BJ (cell line): Measurements from ENCODE around the gene GPR75. TPM values are rescaled to one million over a fixed set of nuclear protein-coding genes. Genes with fewer than 3 reads are reported as not detected.
"Not testable (repeated sequence)": the region's sequence is repeated elsewhere in the genome, so short reads cannot be mapped to it uniquely, and the experiment has no call there.

Experiments
- CTCF ChIA-PET: fragments of 350-600 bp; formaldehyde crosslinking; extraction: SDS; loops from one replicate; lab custom pipeline; 2021; ENCODE audit warnings: antibody characterized with exemption, inconsistent platforms; lab: Yijun Ruan, JAX
- POLR2A ChIA-PET: fragments of 300-600 bp; sonication (Branson Sonifier 250); formaldehyde crosslinking; extraction: SDS; loops from one replicate; lab custom pipeline; 2021; ENCODE audit warnings: antibody characterized with exemption; lab: Charles Lee
- DNase-seq: peaks from one replicate; pipeline ENCODE4 v3.0.0-alpha.2; 2011; ENCODE audit warnings: low read depth
- H3K27me3 ChIP-seq: 2 replicates; pipeline ENCODE4 v1.6.0; 2011; ENCODE audit warnings: low read length; ENCODE audit not compliant: control insufficient read depth, insufficient read depth
- H3K36me3 ChIP-seq: 2 replicates; pipeline ENCODE4 v1.5.1; 2011; ENCODE audit warnings: low read length; ENCODE audit not compliant: control insufficient read depth, insufficient read depth
- H3K4me3 ChIP-seq: 2 replicates; pipeline ENCODE4 v1.5.1; 2011; ENCODE audit warnings: low read depth, mild to moderate bottlenecking, control low read depth, low read length
- CTCF ChIP-seq: IDR thresholded peaks from 2 replicates; pipeline ENCODE4 v1.5.1; 2011; ENCODE audit warnings: low read depth, mild to moderate bottlenecking, control low read depth, inconsistent platforms, low read length, moderate library complexity; ENCODE audit not compliant: insufficient read depth
- polyA plus RNA-seq: library from polyadenylated mRNA; depleted of rRNA; stranded (reverse); fragments of >200 nt; gene quantifications from 2 replicates; pipeline ENCODE4 v1.2.3, GENCODE V29; 2011

The GPR75 gene
- polyA plus RNA-seq, 1 experiment: 1.5 TPM

DNA sequence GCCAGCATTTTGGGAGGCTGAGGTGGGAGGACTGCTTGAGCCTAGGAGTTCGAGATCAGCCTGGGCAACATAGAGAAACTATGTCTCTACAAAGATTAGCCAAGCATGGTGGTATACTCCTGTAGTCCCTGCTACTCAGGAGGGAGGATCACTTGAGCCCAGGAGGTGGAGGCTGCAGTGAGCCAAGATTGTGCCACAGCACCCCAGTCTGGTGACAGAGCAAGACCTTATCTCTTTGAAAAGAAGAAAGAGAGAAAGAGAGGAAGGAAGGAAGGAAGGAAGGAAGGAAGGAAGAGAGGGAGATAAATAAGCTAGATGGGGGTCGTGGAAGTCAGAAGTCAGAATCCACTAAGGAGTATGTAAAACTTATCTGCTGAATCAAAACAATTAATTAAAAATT, 16.2 kb downstream of the GPR75 start:
- Histone ChIP-seq H3K36me3 (no peaks in the 10 kb centered on the region), H3K27me3 (no peaks in the 10 kb centered on the region), H3K4me3 (no peak overlapping the region)
- ChIA-PET CTCF (no interaction called here), POLR2A (no interaction called here)
- no peak for DNase-seq
- TF ChIP-seq CTCF: no peak

- TF ChIP-seq CTCF: no peak
- H3K36me3 ChIP-seq: no peaks in the 10 kb centered on the region
- no peaks in the 10 kb centered on the region for H3K27me3 ChIP-seq
- no peak overlapping the region for H3K4me3 ChIP-seq
- ChIA-PET POLR2A (no interaction called here), CTCF (no interaction called here)
- DNase-seq: no peak
Observed at GRCh38 chr2:53842891-53843290, 16.9 kb downstream of the GPR75 start.

GRCh38 chr2:53841651-53842050, 18.1 kb downstream of the GPR75 start:
- POLR2A ChIA-PET, H3K36me3 ChIP-seq, CTCF ChIA-PET, H3K27me3 ChIP-seq, DNase-seq, H3K4me3 ChIP-seq: not testable (repeated sequence)

- no peak for DNase-seq
- H3K27me3 ChIP-seq: no peaks in the 10 kb centered on the region
- POLR2A ChIA-PET: no interaction called here
- no peaks in the 10 kb centered on the region for H3K36me3 ChIP-seq
- no peak overlapping the region for H3K4me3 ChIP-seq
- CTCF ChIA-PET: interaction anchor here (1.4 kb wide), 1 partner anchor 30 kb away, joined by 3 read pairs; no protein-coding TSS in a partner anchor
- TF ChIP-seq CTCF: no peak
Observed at GRCh38 chr2:53840580-53840979, 19.2 kb downstream of the GPR75 start.

GRCh38 chr2:53829980-53830290, 29.8 kb downstream of the GPR75 start:
- not testable (repeated sequence) for DNase-seq

GRCh38 chr2:53829273-53829979, 30.3 kb downstream of the GPR75 start:
- no peak for DNase-seq

More at GRCh38 chr2:53829980-53830290, 29.8 kb downstream of the GPR75 start:
- H3K4me3 ChIP-seq, H3K27me3 ChIP-seq, POLR2A ChIA-PET, H3K36me3 ChIP-seq, CTCF ChIA-PET: not testable (repeated sequence)

More at GRCh38 chr2:53829273-53829979, 30.3 kb downstream of the GPR75 start:
- H3K4me3 ChIP-seq: no peak overlapping the region
- H3K27me3 ChIP-seq: no peaks in the 10 kb centered on the region
- peaks cover 2% of the 10 kb centered on the region; the same call in 1 of the 2 replicates for H3K36me3 ChIP-seq
- no peak for TF ChIP-seq CTCF
- CTCF ChIA-PET: no interaction called here
- POLR2A ChIA-PET: no interaction called here
